B cell (primary cell): ENCODE data around the gene CDC37L1. TPM values are rescaled to one million over a fixed set of nuclear protein-coding genes. Genes with fewer than 3 reads are reported as not detected.

Experiments
- ATAC-seq: fragments of 200-7000 bp; cut with Tn5 transposase; one replicate; pipeline ENCODE4 v1.10.0; 2021; ENCODE audit warnings: low read depth, mild to moderate bottlenecking, moderate number of reproducible peaks, moderate library complexity
- CTCF ChIA-PET: fragments of 350-600 bp; sonication (Branson Sonifier 250); formaldehyde crosslinking; loops from one replicate; lab custom pipeline; 2021; ENCODE audit warnings: antibody characterized with exemption, inconsistent platforms; lab: Charles Lee
- POLR2A ChIA-PET: fragments of 350-600 bp; sonication (Branson Sonifier 250); formaldehyde crosslinking; loops from one replicate; lab custom pipeline; 2021; ENCODE audit warnings: antibody characterized with exemption; lab: Charles Lee
- DNase-seq: peaks from one replicate; pipeline ENCODE4 v3.0.0; 2013
- H2AFZ ChIP-seq: 2 replicates; pipeline ENCODE4 v1.6.1; 2012; ENCODE audit warnings: mild to moderate bottlenecking, low read depth, low read length; ENCODE audit not compliant: insufficient read depth, poor library complexity, severe bottlenecking
- H3K27ac ChIP-seq, 2 donors: 1 replicate in 1 of 2; 2 replicates in 1 of 2; pipeline ENCODE4 v1.5.1; 2012 to 2013; ENCODE audit warnings: low read length in 2 of 2, mild to moderate bottlenecking in 2 of 2, moderate library complexity in 1 of 2
- H3K27me3 ChIP-seq, 4 experiments: fragments of 200-600 bp in 1 of 4; sonication (generic) in 1 of 4; replicated peaks in 1 of 4; 1 replicate in 2 of 4; 2 replicates in 2 of 4; pipeline versions ENCODE4 v1.6.1 to v1.7.0; 2013 to 2016; ENCODE audit warnings: low read length in 3 of 4, mild to moderate bottlenecking in 2 of 4, mixed read lengths in 1 of 4, moderate library complexity in 1 of 4; ENCODE audit not compliant: insufficient read depth in 4 of 4, control insufficient read depth in 3 of 4; ENCODE audit errors: control extremely low read depth in 1 of 4
- H3K36me3 ChIP-seq, 2 experiments: replicated peaks in 1 of 2; 1 replicate in 1 of 2; 2 replicates in 1 of 2; pipeline versions ENCODE4 v1.6.1 to v1.7.1; 2013; ENCODE audit warnings: low read length in 1 of 2; ENCODE audit not compliant: insufficient read depth in 2 of 2, control insufficient read depth in 1 of 2; ENCODE audit errors: control extremely low read depth in 1 of 2, extremely low read depth in 1 of 2
- H3K4me1 ChIP-seq, 2 donors: fragments of 200-600 bp in 1 of 2; sonication (generic) in 1 of 2; 1 replicate in 1 of 2; 2 replicates in 1 of 2; pipeline versions ENCODE4 v1.5.1 to v1.6.1; 2013 to 2017; ENCODE audit warnings: low read length in 2 of 2; ENCODE audit not compliant: control insufficient read depth in 2 of 2, insufficient read depth in 2 of 2
- H3K4me2 ChIP-seq: replicated peaks from 2 replicates; pipeline ENCODE3; 2012; ENCODE audit warnings: mild to moderate bottlenecking, low read depth, low read length; ENCODE audit not compliant: poor library complexity, severe bottlenecking
- H3K4me3 ChIP-seq, 5 experiments: fragments of 200-600 bp in 1 of 5; sonication (generic) in 1 of 5; 1 replicate in 3 of 5; 2 replicates in 2 of 5; pipeline versions ENCODE4 v1.5.1 to v1.7.0; 2011 to 2016; ENCODE audit warnings: low read length in 4 of 5, mild to moderate bottlenecking in 4 of 5, low read depth in 2 of 5, control low read depth in 1 of 5, moderate library complexity in 1 of 5; ENCODE audit not compliant: insufficient read depth in 1 of 5; ENCODE audit errors: control extremely low read depth in 1 of 5, extremely low read depth in 1 of 5
- H3K79me2 ChIP-seq: fragments of 200-600 bp; sonication (generic); one replicate; pipeline ENCODE4 v1.6.0; 2016; ENCODE audit warnings: low read length; ENCODE audit not compliant: control insufficient read depth, insufficient read depth
- H3K9ac ChIP-seq: fragments of 200-600 bp; sonication (generic); 2 replicates; pipeline ENCODE4 v1.6.1; 2017; ENCODE audit warnings: mild to moderate bottlenecking, low read length, moderate library complexity
- H3K9me3 ChIP-seq, 3 donors: one replicate each; pipeline versions ENCODE4 v1.6.1 to v1.7.1; 2013; ENCODE audit warnings: low read length in 2 of 3; ENCODE audit not compliant: control insufficient read depth in 2 of 3, insufficient read depth in 1 of 3; ENCODE audit errors: control extremely low read depth in 1 of 3
- H4K20me1 ChIP-seq: 2 replicates; pipeline ENCODE4 v1.6.0; 2012; ENCODE audit warnings: mild to moderate bottlenecking, low read length; ENCODE audit not compliant: insufficient read depth, control insufficient read depth, poor library complexity, severe bottlenecking
- H3K27ac Mint-ChIP-seq: one replicate; pipeline ENCODE4 v1.8.0; 2021; ENCODE audit warnings: mixed read lengths
- H3K27me3 Mint-ChIP-seq: one replicate; pipeline ENCODE4 v1.8.0; 2021; ENCODE audit warnings: mixed read lengths
- H3K4me1 Mint-ChIP-seq: one replicate; pipeline ENCODE4 v1.8.0; 2021; ENCODE audit warnings: mixed read lengths
- H3K4me3 Mint-ChIP-seq: one replicate; pipeline ENCODE4 v1.8.0; 2021; ENCODE audit warnings: mixed read lengths
- H3K9me3 Mint-ChIP-seq: one replicate; pipeline ENCODE4 v1.8.0; 2022; ENCODE audit warnings: mixed read lengths; ENCODE audit not compliant: insufficient read depth
- EZH2 ChIP-seq: IDR thresholded peaks from 2 replicates; pipeline ENCODE4 v1.6.1; 2012; ENCODE audit warnings: borderline replicate concordance, low read depth, mild to moderate bottlenecking, moderate library complexity, low read length; ENCODE audit not compliant: insufficient read depth, poor library complexity, severe bottlenecking
- WGBS: methylation state at CpG from one replicate; pipeline ENCODE4 v1.1.5; 2013; ENCODE audit warnings: missing lambda C conversion rate; ENCODE audit not compliant: insufficient coverage; 5-methylcytosine and 5-hydroxymethylcytosine counted together
- intact Hi-C: fragments of 100-400 bp; cut with micrococcal nuclease; formaldehyde crosslinking; loops from one replicate; pipeline ENCODE4 v1.10.0; 2022
- polyA plus RNA-seq: library from polyadenylated mRNA; depleted of rRNA; stranded (reverse); fragments of >200 nt; gene quantifications from 2 replicates; pipeline ENCODE4 v1.2.3, GENCODE V29; 2012
- total RNA-seq, 2 donors: library from RNA; stranded (reverse); fragments of 120-200 nt in 1 of 2; gene quantifications; 1 replicate in 1 of 2; 2 replicates in 1 of 2; pipeline versions ENCODE4 v1.2.3 to v1.2.4, GENCODE V29; 2013 to 2022
- TF ChIP-seq, protein P1 (sequence below): fragments of 200-600 bp; IDR thresholded peaks from one replicate; pipeline ENCODE4 v1.8.0; 2022; ENCODE audit warnings: antibody characterized with exemption, mild to moderate bottlenecking

CDC37L1 gene
- total and polyA plus RNA-seq, 2 donors (not counting 1 experiment from before 2014, with no cell fraction given) = 3.0 to 16.0 TPM

DNA sequence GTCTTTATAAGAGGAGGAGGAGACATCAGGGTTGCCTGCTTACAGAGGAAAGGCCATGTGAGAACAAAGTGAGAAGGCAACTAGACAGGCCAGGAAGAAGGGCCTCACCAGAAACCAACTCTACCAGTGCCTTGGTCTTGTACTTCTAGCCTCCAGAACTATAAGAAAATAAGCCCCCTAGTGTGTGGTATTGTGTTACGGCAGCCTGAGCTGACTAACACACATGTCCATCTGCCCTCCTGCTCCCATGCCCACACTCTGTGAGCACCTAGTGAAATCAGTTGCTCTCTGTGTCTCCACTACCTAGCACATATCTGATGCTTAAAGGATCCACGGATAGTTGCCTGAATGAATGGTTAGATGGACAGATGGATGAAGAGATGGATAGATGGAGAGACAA is 54.8 kb downstream of the CDC37L1 start:
- DNase-seq = no peak
- Histone ChIP-seq H3K79me2 (peaks cover 84% of the 10 kb centered on the region), H2AFZ (no peak overlapping the region), H4K20me1 (peaks cover 50% of the 10 kb centered on the region), H3K4me1 (peaks cover 3 to 4% of the 10 kb centered on the region in 2 donors), H3K4me2 (no peak overlapping the region), H3K27ac (no peak overlapping the region), H3K36me3 (peaks cover 0 to 2% of the 10 kb centered on the region in 2 experiments), H3K27me3 (no peaks in the 10 kb centered on the region), H3K9me3 (no peaks in the 10 kb centered on the region), H3K4me3 (no peak overlapping the region), H3K9ac (no peak overlapping the region)
- Mint-ChIP-seq H3K9me3 (no peaks in the 10 kb centered on the region), H3K27ac (no peak overlapping the region), H3K4me1 (peaks cover 44% of the 10 kb centered on the region), H3K27me3 (no peaks in the 10 kb centered on the region), H3K4me3 (no peak overlapping the region)
- ChIA-PET CTCF (interaction anchor here (0.7 kb wide), 1 partner anchor 16 kb away, joined by 3 read pairs; no protein-coding TSS in a partner anchor), POLR2A (no interaction called here)
- TF ChIP-seq EZH2 = no peak
- TF ChIP-seq, protein P1, sequence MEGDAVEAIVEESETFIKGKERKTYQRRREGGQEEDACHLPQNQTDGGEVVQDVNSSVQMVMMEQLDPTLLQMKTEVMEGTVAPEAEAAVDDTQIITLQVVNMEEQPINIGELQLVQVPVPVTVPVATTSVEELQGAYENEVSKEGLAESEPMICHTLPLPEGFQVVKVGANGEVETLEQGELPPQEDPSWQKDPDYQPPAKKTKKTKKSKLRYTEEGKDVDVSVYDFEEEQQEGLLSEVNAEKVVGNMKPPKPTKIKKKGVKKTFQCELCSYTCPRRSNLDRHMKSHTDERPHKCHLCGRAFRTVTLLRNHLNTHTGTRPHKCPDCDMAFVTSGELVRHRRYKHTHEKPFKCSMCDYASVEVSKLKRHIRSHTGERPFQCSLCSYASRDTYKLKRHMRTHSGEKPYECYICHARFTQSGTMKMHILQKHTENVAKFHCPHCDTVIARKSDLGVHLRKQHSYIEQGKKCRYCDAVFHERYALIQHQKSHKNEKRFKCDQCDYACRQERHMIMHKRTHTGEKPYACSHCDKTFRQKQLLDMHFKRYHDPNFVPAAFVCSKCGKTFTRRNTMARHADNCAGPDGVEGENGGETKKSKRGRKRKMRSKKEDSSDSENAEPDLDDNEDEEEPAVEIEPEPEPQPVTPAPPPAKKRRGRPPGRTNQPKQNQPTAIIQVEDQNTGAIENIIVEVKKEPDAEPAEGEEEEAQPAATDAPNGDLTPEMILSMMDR = no peak
- no CpG with 5 or more reads among the region's 2 CpGs for WGBS
- intact Hi-C loops = no loop called here
- ATAC-seq = no peak

DNA sequence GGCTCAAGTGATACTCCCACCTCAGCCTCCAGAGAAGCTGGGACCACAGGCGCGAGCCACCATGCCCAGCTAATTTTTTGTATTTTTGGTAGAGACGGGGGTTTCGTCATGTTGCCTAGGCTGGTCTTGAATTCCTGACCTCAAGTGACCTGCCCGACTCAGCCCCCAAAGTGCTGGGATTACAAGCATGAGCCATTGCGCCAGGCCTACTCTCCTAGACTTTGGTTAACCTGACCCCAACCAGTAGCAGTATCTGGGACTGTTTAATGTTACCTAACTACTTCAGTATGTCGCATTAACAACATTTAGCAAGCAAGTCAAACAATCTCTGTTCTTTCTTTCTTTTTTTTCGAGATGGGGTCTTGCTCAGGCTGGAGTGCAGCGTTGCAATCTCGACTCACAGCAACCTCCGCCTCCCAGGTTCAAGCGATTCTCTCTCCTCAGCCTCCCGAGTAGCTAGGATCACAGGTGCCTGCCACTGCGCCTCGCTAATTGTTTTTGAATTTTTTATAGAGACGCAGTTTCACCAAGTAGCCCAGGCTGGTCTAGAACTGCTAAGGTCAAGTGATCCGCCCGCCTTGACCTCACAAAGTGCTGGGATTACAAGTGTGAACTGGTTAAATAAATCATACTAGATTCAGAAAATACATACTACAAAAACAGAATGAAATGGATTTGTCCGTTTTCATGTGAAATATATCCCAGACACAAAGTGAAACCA is 59.7 kb downstream of the CDC37L1 start:
- ATAC-seq = no peak
- 98% methylated on average over 16 of the region's 19 CpGs for WGBS
- H3K9me3 Mint-ChIP-seq = no peaks in the 10 kb centered on the region

More for the DNA sequence above, 59.7 kb downstream of the CDC37L1 start:
- H3K4me3 Mint-ChIP-seq = peak overlapping the region; percentile 89
- no peak for DNase-seq
- POLR2A ChIA-PET = no interaction called here
- no peak overlapping the region for H3K4me3 ChIP-seq
- no peaks in the 10 kb centered on the region for H3K27me3 Mint-ChIP-seq
- peaks cover 55% of the 10 kb centered on the region for H3K79me2 ChIP-seq
- no peaks in the 10 kb centered on the region for H3K27me3 ChIP-seq
- TF ChIP-seq, protein P1 = no peak
- TF ChIP-seq EZH2 = no peak
- H3K9ac ChIP-seq = no peak overlapping the region
- CTCF ChIA-PET = no interaction called here
- peaks cover 0 to 1% of the 10 kb centered on the region in 2 experiments for H3K36me3 ChIP-seq
- H2AFZ ChIP-seq = no peak overlapping the region
- peak overlapping the region; percentile 94 for H3K4me2 ChIP-seq
- H4K20me1 ChIP-seq = peaks cover 19% of the 10 kb centered on the region
- H3K4me1 Mint-ChIP-seq = peaks cover 33% of the 10 kb centered on the region
- no peak overlapping the region for H3K27ac ChIP-seq
- H3K9me3 ChIP-seq = no peaks in the 10 kb centered on the region
- H3K4me1 ChIP-seq = peaks cover 19 to 23% of the 10 kb centered on the region in 2 donors
- intact Hi-C loops = no loop called here
- H3K27ac Mint-ChIP-seq = peak overlapping the region; percentile 53
